IMR-90 (cell line): ENCODE measurements around the gene GPR179. TPM values are rescaled to one million over a fixed set of nuclear protein-coding genes. Genes with fewer than 3 reads are reported as not detected.
"Not testable (repeated sequence)": the region's sequence is repeated elsewhere in the genome, so short reads cannot be mapped to it uniquely, and the experiment has no call there.

Source experiments
- ATAC-seq: fragments of 200-7000 bp; cut with Tn5 transposase; 2 replicates; pipeline ENCODE4 v1.9.1; 2020; ENCODE audit warnings: low read depth, mild to moderate bottlenecking, moderate library complexity
- BruUV-seq: library from RNA; stranded (reverse); fragments of 400-500 nt; replicated peaks from 2 replicates; lab custom pipeline; 2021; lab: Mats Ljungman, UMichigan
- CTCF ChIA-PET: fragments of 300-600 bp; formaldehyde crosslinking; extraction: SDS; loops from one replicate; lab custom pipeline; 2021; ENCODE audit warnings: antibody characterized with exemption; lab: Yijun Ruan, JAX
- POLR2A ChIA-PET: fragments of 300-600 bp; sonication (Branson Sonifier 250); formaldehyde crosslinking; loops from one replicate; lab custom pipeline; 2022; ENCODE audit warnings: antibody characterized with exemption; ENCODE audit not compliant: unreplicated experiment; lab: Charles Lee
- DNase-seq: peaks from one replicate; pipeline ENCODE4 v3.0.0; 2013
- H2AFZ ChIP-seq: replicated peaks from 2 replicates; pipeline ENCODE3; 2013; ENCODE audit warnings: low read length, mild to moderate bottlenecking; ENCODE audit not compliant: poor library complexity
- H2AK5ac ChIP-seq: 2 replicates; pipeline ENCODE4 v1.6.1; 2013; ENCODE audit warnings: low read depth, low read length, inconsistent platforms
- H2AK9ac ChIP-seq: replicated peaks from 2 replicates; pipeline ENCODE3; 2013; ENCODE audit warnings: mild to moderate bottlenecking, low read depth, low read length, moderate library complexity; ENCODE audit not compliant: poor library complexity
- H2BK120ac ChIP-seq: 2 replicates; pipeline ENCODE4 v1.6.1; 2013; ENCODE audit warnings: low read depth, low read length, inconsistent platforms
- H2BK15ac ChIP-seq: 3 replicates; pipeline ENCODE4 v1.6.1; 2013; ENCODE audit warnings: low read depth, low read length, inconsistent platforms
- H2BK20ac ChIP-seq: 2 replicates; pipeline ENCODE4 v1.6.1; 2013; ENCODE audit warnings: low read depth, mild to moderate bottlenecking, inconsistent platforms, low read length, moderate library complexity
- H2BK5ac ChIP-seq: 2 replicates; pipeline ENCODE4 v1.6.1; 2013; ENCODE audit warnings: mild to moderate bottlenecking, low read depth, low read length, inconsistent platforms; ENCODE audit not compliant: poor library complexity, severe bottlenecking
- H3K14ac ChIP-seq: replicated peaks from 2 replicates; pipeline ENCODE4 v1.6.1; 2013; ENCODE audit warnings: low read depth, low read length, inconsistent platforms
- H3K18ac ChIP-seq: 2 replicates; pipeline ENCODE4 v1.6.1; 2013; ENCODE audit warnings: low read depth, low read length, control low read depth
- H3K23ac ChIP-seq: 2 replicates; pipeline ENCODE4 v1.6.1; 2013; ENCODE audit warnings: low read depth, low read length, inconsistent platforms
- H3K27ac ChIP-seq: 2 replicates; pipeline ENCODE4 v1.5.1; 2013; ENCODE audit warnings: mild to moderate bottlenecking, control low read depth, low read length; ENCODE audit not compliant: insufficient read depth
- H3K27me3 ChIP-seq: 2 replicates; pipeline ENCODE4 v1.6.1; 2013; ENCODE audit warnings: low read length; ENCODE audit not compliant: control insufficient read depth, insufficient read depth
- H3K36me3 ChIP-seq: 2 replicates; pipeline ENCODE4 v1.6.1; 2013; ENCODE audit warnings: low read length, mixed read lengths; ENCODE audit not compliant: control insufficient read depth, insufficient read depth
- H3K4ac ChIP-seq: 2 replicates; pipeline ENCODE4 v1.6.1; 2013; ENCODE audit warnings: low read depth, low read length, inconsistent platforms
- H3K4me1 ChIP-seq: 2 replicates; pipeline ENCODE4 v1.6.1; 2013; ENCODE audit warnings: low read length, mixed read lengths; ENCODE audit not compliant: control insufficient read depth, insufficient read depth
- H3K4me2 ChIP-seq: 2 replicates; pipeline ENCODE4 v1.6.1; 2013; ENCODE audit warnings: low read depth, mild to moderate bottlenecking, control low read depth, low read length, moderate library complexity
- H3K4me3 ChIP-seq: 2 replicates; pipeline ENCODE4 v1.5.1; 2013; ENCODE audit warnings: low read depth, mild to moderate bottlenecking, control low read depth, low read length, moderate library complexity; ENCODE audit not compliant: insufficient read depth
- H3K56ac ChIP-seq: 2 replicates; pipeline ENCODE4 v1.6.1; 2013; ENCODE audit warnings: low read length, inconsistent platforms; ENCODE audit not compliant: insufficient read depth; ENCODE audit errors: extremely low read depth
- H3K79me1 ChIP-seq, 2 experiments: 2 replicates each; pipeline ENCODE4 v1.6.1; 2013; ENCODE audit warnings: low read length in 2 of 2, inconsistent platforms in 1 of 2, low read depth in 1 of 2
- H3K9ac ChIP-seq: 2 replicates; pipeline ENCODE4 v1.6.1; 2013; ENCODE audit warnings: low read depth, low read length, control low read depth
- H3K9me1 ChIP-seq: 2 replicates; pipeline ENCODE4 v1.6.1; 2013; ENCODE audit warnings: low read length, inconsistent platforms; ENCODE audit not compliant: insufficient read depth
- H3K9me3 ChIP-seq: 2 replicates; pipeline ENCODE4 v1.6.1; 2013; ENCODE audit warnings: low read length; ENCODE audit not compliant: control insufficient read depth, insufficient read depth
- H4K20me1 ChIP-seq: 2 replicates; pipeline ENCODE4 v1.6.1; 2013; ENCODE audit warnings: low read length, inconsistent platforms; ENCODE audit not compliant: insufficient read depth
- H4K5ac ChIP-seq: 2 replicates; pipeline ENCODE4 v1.6.1; 2013; ENCODE audit warnings: mild to moderate bottlenecking, low read depth, low read length, control low read depth
- H4K8ac ChIP-seq, 2 experiments: 2 replicates each; pipeline ENCODE4 v1.6.1; 2013; ENCODE audit warnings: low read depth in 2 of 2, low read length in 2 of 2, control low read depth in 1 of 2, inconsistent platforms in 1 of 2
- H4K91ac ChIP-seq: 2 replicates; pipeline ENCODE4 v1.6.1; 2013; ENCODE audit warnings: low read depth, low read length, inconsistent platforms; ENCODE audit not compliant: insufficient read depth
- CTCF ChIP-seq: conservative IDR thresholded peaks from 2 replicates; pipeline ENCODE4 v1.5.1; 2012; ENCODE audit warnings: mild to moderate bottlenecking, low read depth, low read length, improper control_type of control experiment
- RAD21 ChIP-seq: IDR thresholded peaks from 2 replicates; pipeline ENCODE4 v1.6.1; 2012; ENCODE audit warnings: low read length, improper control_type of control experiment
- WGBS, 2 experiments: methylation state at CpG; one replicate each; pipeline versions ENCODE4 v1.1.5 to v1.1.7; 2013; ENCODE audit warnings: missing lambda C conversion rate in 2 of 2; ENCODE audit not compliant: insufficient read length in 1 of 2; ENCODE audit errors: extremely low coverage in 2 of 2; 5-methylcytosine and 5-hydroxymethylcytosine counted together
- dilution Hi-C: fragments of 300-500 bp; cut with HindIII; formaldehyde crosslinking; loops from one replicate; pipeline ENCODE4 v1.14.3; 2018; ENCODE audit warnings: low sequenced_read_pairs; ENCODE audit not compliant: unreplicated experiment
- in situ Hi-C: fragments of 300-500 bp; cut with MboI; formaldehyde crosslinking; loops from 3 replicates; pipeline ENCODE4 v1.14.3; 2019; ENCODE audit warnings: low sequenced_read_pairs, inconsistent platforms, mixed read lengths
- intact Hi-C: fragments of 100-400 bp; cut with micrococcal nuclease; formaldehyde crosslinking; loops from 2 replicates; pipeline ENCODE4 v1.10.0; 2022
- polyA plus RNA-seq, 3 experiments: library from polyadenylated mRNA; depleted of rRNA; stranded (reverse); fragments of >200 nt; gene quantifications; 2 replicates each; pipeline ENCODE4 v1.2.3, GENCODE V29; 2012; ENCODE audit warnings: low replicate concordance in 1 of 3
- total RNA-seq: library from RNA; depleted of rRNA; stranded (reverse); fragments of >200 nt; gene quantifications from 2 replicates; pipeline ENCODE4 v1.2.3, GENCODE V29; 2012

Gene GPR179
- total and polyA plus RNA-seq, 2 of the 4 experiments (the other 2 are of a cell fraction), result not detected

- DNase-seq, result peak; percentile 33
- H4K20me1 ChIP-seq, H2AFZ ChIP-seq, H2BK15ac ChIP-seq, H3K56ac ChIP-seq, H3K4me3 ChIP-seq, POLR2A ChIA-PET, H2BK120ac ChIP-seq, H3K4ac ChIP-seq, H3K27ac ChIP-seq, H2AK5ac ChIP-seq, H4K91ac ChIP-seq, H3K4me1 ChIP-seq, dilution Hi-C loops, intact Hi-C loops, H3K14ac ChIP-seq, H3K9me3 ChIP-seq, H3K18ac ChIP-seq, H3K4me2 ChIP-seq, H3K9me1 ChIP-seq, H3K79me1 ChIP-seq, H2BK5ac ChIP-seq, H3K27me3 ChIP-seq, H3K9ac ChIP-seq, BruUV-seq, H4K8ac ChIP-seq, H3K23ac ChIP-seq, H2AK9ac ChIP-seq, H2BK20ac ChIP-seq, H3K36me3 ChIP-seq, H4K5ac ChIP-seq, CTCF ChIA-PET: not testable (repeated sequence)
- no CpG with 5 or more reads among the region's 12 CpGs for WGBS, 2 experiments
- in situ Hi-C loops, result loop anchor here (25.0 kb wide), 1 partner anchor 651 kb away; the partner anchor contains the start of gene DDX52
- ATAC-seq, result peak; percentile 68
- peak; percentile 47 for TF ChIP-seq RAD21
- peak; percentile 36 for TF ChIP-seq CTCF
These were observed 55.4 kb downstream of the GPR179 start for GRCh38 chr17:38288217-38288827.

- 0% methylated on average over 1 of the region's 11 CpGs; no CpG with 5 or more reads in 1 of the 2 experiments for WGBS, 2 experiments
- dilution Hi-C loops, H3K79me1 ChIP-seq, BruUV-seq, H3K9me1 ChIP-seq, H3K56ac ChIP-seq, H2AK9ac ChIP-seq, H3K23ac ChIP-seq, H3K4me1 ChIP-seq, H3K9me3 ChIP-seq, H3K4me3 ChIP-seq, H2AFZ ChIP-seq, H3K36me3 ChIP-seq, POLR2A ChIA-PET, intact Hi-C loops, H4K20me1 ChIP-seq, H3K27me3 ChIP-seq, CTCF ChIA-PET: not testable (repeated sequence)
- peak overlapping the region; percentile 69 for H3K4ac ChIP-seq
- H4K8ac ChIP-seq, result peak overlapping the region in 1 of 2 experiments; percentile 92; a peak in 2 of 4 replicates
- H3K18ac ChIP-seq, result peak overlapping the region; percentile 79
- peak overlapping the region; percentile 93 for H2BK20ac ChIP-seq
- DNase-seq, result peak; percentile 55
- peak overlapping the region; percentile 50; the same call in 1 of the 2 replicates for H3K9ac ChIP-seq
- in situ Hi-C loops, result loop anchor here (25.0 kb wide), 1 partner anchor 649 kb away; the partner anchor contains the start of gene DDX52
- peak overlapping the region; percentile 1; the same call in 1 of the 2 replicates for H2AK5ac ChIP-seq
- peak overlapping the region; percentile 92; the same call in 1 of the 3 replicates for H2BK15ac ChIP-seq
- H2BK120ac ChIP-seq, result peak overlapping the region; percentile 86
- H2BK5ac ChIP-seq, result peak overlapping the region; percentile 85
- peak overlapping the region; percentile 44 for H4K91ac ChIP-seq
- H3K4me2 ChIP-seq, result peak overlapping the region; percentile 95
- peak; percentile 93 for ATAC-seq
- peak overlapping the region; percentile 76; the same call in 1 of the 2 replicates for H3K14ac ChIP-seq
- 0 out of 2 replicates have a peak overlapping the region, but pooled peaks have one; percentile 26 for H4K5ac ChIP-seq
- peak overlapping the region; percentile 92; the same call in 1 of the 2 replicates for H3K27ac ChIP-seq
These were observed 57.2 kb downstream of the GPR179 start for GRCh38 chr17:38286501-38287091.
